GM18511 (cell line): Measurements from ENCODE around the gene RPL36A.

Source experiments
- ATAC-seq: cut with Tn5 transposase; IDR thresholded peaks from one replicate; pipeline ENCODE4 v1.9.1; 2021; ENCODE audit warnings: mild to moderate bottlenecking, moderate library complexity; ENCODE audit not compliant: unreplicated experiment

Gene RPL36A

DNA sequence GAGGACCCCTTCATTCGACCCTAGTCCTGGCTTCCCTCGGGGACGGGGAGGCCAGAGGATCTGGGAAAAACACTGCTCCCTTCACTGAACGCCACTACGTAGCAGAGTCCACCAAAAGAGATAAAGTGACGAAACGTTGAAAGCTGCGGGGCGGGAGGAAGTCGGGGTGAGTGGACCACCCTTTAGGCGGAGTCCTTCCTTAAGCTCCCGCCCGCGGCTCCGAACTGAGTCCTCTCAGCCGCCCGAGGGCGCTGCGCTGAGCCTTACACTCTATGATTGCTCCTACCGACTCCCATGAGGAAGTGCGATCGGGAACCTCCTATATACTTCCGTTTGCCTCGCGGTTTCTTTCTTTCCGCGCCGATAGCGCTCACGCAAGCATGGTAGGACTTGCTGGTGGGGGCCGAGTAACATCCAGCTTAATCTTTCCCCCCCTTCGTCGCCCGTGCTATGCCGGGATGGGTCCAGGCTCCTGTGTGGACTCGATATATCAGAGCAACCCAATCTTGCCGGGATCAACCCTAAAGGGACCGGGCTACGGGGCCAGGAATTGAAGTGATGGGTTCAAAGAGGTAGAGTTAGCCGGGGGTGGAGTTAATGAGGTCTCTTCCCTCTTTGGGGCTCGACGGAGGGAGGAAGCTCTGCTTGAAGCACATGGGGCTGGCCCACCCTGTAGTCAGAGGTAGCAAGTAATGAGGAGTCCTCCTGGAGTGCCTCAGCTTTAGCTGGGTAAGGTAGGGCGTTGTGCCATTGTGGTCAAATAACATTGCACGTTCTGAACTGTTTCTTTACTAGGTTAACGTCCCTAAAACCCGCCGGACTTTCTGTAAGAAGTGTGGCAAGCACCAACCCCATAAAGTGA is at the start of gene RPL36A:
Gene RPL36A (plus strand): TSS at position 348 of the 862 bp plus-strand sequence. CDS start 33 bp downstream, at position 381.
- ATAC-seq: peak; percentile 81

DNA sequence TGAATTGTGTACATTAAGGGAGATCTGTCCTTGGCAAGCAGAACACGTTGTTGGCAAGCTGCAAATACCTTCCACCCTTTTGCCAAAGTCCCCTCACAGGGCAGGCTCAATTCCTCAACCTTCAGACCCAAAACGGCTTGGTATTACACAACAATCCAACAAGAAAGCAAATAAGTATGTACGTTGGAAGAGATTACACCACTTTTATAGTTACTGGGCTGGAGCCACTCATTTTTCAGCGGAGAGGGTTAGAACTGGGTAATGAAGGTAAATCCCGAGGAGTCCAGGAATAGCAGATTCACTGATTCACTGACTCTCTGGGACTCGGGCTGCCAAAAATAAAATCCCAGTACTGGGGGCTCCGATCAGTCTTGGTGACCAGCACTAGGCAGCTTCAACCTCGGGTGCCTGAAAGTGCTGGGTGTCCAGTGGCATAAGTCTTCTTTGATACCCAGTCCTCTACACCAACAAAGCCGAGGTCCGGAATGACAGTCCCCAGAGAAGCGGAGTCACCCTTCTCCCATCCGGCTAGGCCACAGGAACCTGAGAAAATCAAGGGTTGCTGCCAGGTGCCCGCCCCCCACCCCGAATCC is 42.9 kb upstream of the RPL36A start:
- ATAC-seq: peak; percentile 17

DNA sequence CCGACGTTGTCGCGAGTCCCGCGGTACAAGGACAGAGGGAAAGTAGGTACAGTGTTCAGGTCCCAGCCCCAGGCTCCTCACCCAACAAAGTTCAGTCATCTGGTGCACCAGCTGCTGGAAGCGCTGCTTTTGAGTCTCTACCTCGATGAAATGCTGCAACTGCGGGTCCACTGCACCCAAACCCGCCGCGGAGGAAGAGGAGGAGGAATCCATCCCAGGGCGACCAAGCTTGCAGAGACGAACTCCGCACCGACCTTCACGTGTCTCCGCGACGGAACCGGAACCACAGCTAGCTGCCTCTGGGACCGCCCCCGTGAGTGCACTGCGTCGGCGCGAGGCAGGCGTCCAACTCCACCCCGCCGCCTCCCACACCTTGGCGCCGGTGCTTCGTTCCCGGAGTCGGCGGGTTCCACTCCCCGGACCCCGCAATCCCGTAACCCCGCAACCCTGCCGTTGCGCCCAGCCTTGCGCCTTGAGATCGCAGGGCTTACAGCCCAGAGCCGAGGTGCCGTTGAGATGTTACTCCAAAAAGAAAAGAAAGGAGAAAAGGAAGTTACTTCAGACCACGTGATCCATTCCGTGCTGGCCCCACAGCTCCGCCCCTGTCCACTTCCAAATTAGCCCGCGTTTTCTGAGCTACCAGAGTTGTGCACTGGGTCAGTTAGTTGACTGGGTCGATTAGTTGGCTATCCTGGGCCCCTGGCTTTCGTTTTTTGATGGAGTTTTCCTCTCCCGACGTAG is 42.2 kb upstream of the RPL36A start, which contains the start of gene TIMM8A:
Gene TIMM8A (minus strand): TSS at position 291 of the 741 bp plus-strand sequence. CDS start 78 bp downstream, at position 213.
- peak; percentile 98 for ATAC-seq

- ATAC-seq: no peak
These were observed 41.6 kb upstream of the RPL36A start for GRCh38 chrX:101349193-101349562.

- no peak for ATAC-seq
These were observed 33.5 kb upstream of the RPL36A start for GRCh38 chrX:101357166-101357795.

DNA sequence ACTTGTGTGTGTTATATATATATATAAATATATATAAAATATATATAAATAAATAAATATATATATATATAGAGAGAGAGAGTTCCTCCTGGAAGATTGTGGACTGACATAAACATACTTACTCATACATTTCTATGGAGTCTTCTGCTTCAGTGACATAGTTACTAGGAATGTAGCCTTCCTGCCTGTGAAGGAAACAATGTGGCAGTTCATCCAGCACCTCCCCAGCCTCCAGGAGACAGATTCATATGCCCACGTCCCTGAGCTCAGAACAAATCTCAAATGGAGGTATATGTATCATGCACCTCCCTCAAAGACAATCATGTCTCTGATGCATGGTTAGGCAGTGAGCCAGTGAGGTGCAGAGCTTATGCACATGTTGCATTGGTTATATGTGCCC is 30.8 kb upstream of the RPL36A start:
- no peak for ATAC-seq

GRCh38 chrX:101360390-101360789 is 30.4 kb upstream of the RPL36A start:
- no peak for ATAC-seq

- no peak for ATAC-seq
These were observed 28.7 kb upstream of the RPL36A start for GRCh38 chrX:101362116-101362515.

GRCh38 chrX:101362757-101363156 is 28.1 kb upstream of the RPL36A start:
- no peak for ATAC-seq

DNA sequence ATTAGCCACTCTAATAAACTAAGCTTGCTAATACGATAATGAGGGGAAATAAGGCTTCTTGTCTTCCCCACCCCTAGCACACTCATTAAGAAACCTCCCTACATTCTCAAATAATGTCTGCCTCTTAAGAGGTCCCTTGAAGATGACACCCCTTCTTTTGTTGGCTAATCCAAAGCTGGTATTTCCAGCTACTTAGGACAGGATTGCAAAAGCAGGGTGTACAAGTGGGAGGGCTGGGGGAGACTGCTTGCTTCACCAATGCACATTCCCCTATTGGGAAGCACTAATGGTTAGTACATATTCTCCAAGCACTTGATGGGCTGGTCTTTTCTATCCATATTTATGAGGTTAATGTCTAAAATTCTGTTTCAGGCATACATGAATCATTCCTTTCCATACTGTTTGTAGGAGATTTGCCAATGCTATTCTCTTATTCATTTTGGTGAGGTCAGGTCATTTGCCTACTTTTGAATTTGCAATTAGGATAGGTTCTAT is 25.5 kb upstream of the RPL36A start:
- no peak for ATAC-seq

GRCh38 chrX:101368800-101369199 is 22.0 kb upstream of the RPL36A start:
- no peak for ATAC-seq

GRCh38 chrX:101369687-101370086 is 21.1 kb upstream of the RPL36A start:
- no peak for ATAC-seq

GRCh38 chrX:101370888-101371504 is 19.8 kb upstream of the RPL36A start:
- ATAC-seq: peak; percentile 86

- ATAC-seq: no peak
These were observed 13.3 kb upstream of the RPL36A start for GRCh38 chrX:101377547-101377946.

- peak; percentile 71 for ATAC-seq
These were observed 7.1 kb upstream of the RPL36A start for GRCh38 chrX:101383679-101384205.

GRCh38 chrX:101385026-101385684 is 5.7 kb upstream of the RPL36A start:
- no peak for ATAC-seq

DNA sequence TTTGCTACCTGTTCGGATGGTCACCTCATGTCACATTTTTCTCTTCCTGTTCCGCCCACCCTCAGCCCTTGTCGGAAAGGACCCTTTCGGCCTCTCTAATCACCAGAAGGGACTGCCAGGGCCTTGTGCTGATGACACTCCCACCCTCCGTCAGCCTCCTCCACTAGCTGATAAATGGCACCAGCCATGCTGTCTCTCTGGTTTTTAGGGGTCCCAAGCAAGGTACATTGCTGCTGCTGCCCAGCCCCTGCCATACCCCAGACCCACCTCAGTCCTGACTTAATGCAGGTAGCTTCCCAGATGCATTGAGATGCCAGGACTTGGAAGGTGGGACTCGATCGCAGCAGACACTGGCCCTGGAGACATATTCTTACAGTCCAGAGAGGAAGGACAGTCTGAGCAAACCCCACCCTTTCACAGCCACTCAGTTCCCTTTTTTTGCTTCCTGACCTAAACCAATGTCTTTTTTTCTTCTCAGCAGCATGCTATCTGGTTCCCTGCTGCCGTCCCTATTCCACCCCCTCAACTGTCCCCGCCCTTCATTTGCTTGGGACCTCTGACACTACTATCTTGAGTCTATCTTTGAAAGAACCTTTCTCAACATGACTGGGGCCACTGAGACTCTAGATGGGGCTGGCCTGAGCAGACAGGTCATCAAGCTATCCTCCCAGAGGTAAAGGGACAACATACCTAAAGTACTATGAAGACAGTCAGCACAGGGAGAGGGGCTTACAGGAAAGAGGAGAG is 4.8 kb upstream of the RPL36A start, which contains the start of gene BTK:
Gene BTK (minus strand): TSS at position 397 of the 747 bp plus-strand sequence. CDS start 10,907 bp downstream, outside the sequence.
- peak; percentile 70 for ATAC-seq

- no peak for ATAC-seq
These were observed 4.3 kb upstream of the RPL36A start for GRCh38 chrX:101386542-101386885.

DNA sequence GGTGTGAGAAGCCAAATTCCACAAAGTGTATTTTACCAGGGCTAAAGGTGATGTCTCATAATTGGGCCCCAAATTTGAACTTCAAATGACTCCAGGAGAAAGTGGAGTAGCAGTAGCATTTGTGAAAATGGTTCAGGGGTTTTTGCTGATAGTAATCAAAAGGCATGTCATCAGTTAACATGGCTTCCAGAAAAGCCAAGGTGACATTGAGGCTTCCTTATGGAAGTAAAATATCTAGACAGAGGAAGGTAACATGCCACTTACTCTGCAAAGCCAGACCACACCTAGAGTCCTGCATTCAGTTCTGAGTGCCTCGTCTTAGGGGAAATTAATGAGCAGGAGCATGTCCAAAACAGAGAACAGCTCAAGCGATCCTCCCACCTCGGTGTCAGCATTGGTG is 2.2 kb upstream of the RPL36A start:
- no peak for ATAC-seq
